Type B pancreatic cell (in vitro differentiated cells): ENCODE results near the gene MEMO1. TPM values are rescaled to one million over a fixed set of nuclear protein-coding genes. Genes with fewer than 3 reads are reported as not detected.
"Not testable (repeated sequence)": the region's sequence is repeated elsewhere in the genome, so short reads cannot be mapped to it uniquely, and the experiment has no call there.

Source experiments
- DNase-seq: peaks from one replicate; pipeline ENCODE4 v3.0.0; 2021; ENCODE audit warnings: mixed read lengths; ENCODE audit not compliant: unreplicated experiment; ENCODE audit errors: extremely low spot score
- H3K27ac Mint-ChIP-seq: 2 replicates; pipeline ENCODE4 v1.8.0; 2021; ENCODE audit warnings: mild to moderate bottlenecking, mixed read lengths
- H3K27me3 Mint-ChIP-seq: 2 replicates; pipeline ENCODE4 v1.8.0; 2021; ENCODE audit warnings: mixed read lengths
- H3K36me3 Mint-ChIP-seq: 2 replicates; pipeline ENCODE4 v1.8.0; 2021; ENCODE audit warnings: mixed read lengths
- H3K4me1 Mint-ChIP-seq: one replicate; pipeline ENCODE4 v1.8.0; 2021; ENCODE audit warnings: mixed read lengths; ENCODE audit not compliant: unreplicated experiment
- H3K4me3 Mint-ChIP-seq: 2 replicates; pipeline ENCODE4 v1.8.0; 2021; ENCODE audit warnings: mild to moderate bottlenecking, mixed read lengths
- H3K9me3 Mint-ChIP-seq: 2 replicates; pipeline ENCODE4 v1.8.0; 2021; ENCODE audit warnings: mixed read lengths
- long read RNA-seq: library from polyadenylated mRNA; unstranded; transcript quantifications from one replicate; pipeline ENCODE4 v2.0.0, GENCODE V29; 2020
- total RNA-seq: library from RNA; stranded (reverse); gene quantifications from 2 replicates; pipeline ENCODE4 v1.2.1, GENCODE V29; 2021; ENCODE audit warnings: low replicate concordance
- TF ChIP-seq, protein P1 (sequence below): fragments of 200-600 bp; sonication (generic); conservative IDR thresholded peaks from 2 replicates; pipeline ENCODE4 v1.5.0; 2021; ENCODE audit warnings: antibody characterized with exemption, mild to moderate bottlenecking

The MEMO1 gene
- total RNA-seq = 45.0 and 48.5 TPM in 2 replicates
- long read RNA-seq, full-length matches to known transcripts = 35 of 48 reads
- long read RNA-seq, partial matches to known transcripts = 3 of 48 reads
- long read RNA-seq, other reads (novel, unspliced or antisense) = 10 of 48 reads

GRCh38 chr2:32010670-32011484, at the start of gene MEMO1:
MEMO1 (minus strand) TSS chr2:32011008; CDS start chr2:32010247, 761 bp downstream.
- peaks cover 11% of the 10 kb centered on the region for H3K36me3 Mint-ChIP-seq

GRCh38 chr2:32060266-32060665, 49.5 kb upstream of the MEMO1 start:
- TF ChIP-seq, protein P1, sequence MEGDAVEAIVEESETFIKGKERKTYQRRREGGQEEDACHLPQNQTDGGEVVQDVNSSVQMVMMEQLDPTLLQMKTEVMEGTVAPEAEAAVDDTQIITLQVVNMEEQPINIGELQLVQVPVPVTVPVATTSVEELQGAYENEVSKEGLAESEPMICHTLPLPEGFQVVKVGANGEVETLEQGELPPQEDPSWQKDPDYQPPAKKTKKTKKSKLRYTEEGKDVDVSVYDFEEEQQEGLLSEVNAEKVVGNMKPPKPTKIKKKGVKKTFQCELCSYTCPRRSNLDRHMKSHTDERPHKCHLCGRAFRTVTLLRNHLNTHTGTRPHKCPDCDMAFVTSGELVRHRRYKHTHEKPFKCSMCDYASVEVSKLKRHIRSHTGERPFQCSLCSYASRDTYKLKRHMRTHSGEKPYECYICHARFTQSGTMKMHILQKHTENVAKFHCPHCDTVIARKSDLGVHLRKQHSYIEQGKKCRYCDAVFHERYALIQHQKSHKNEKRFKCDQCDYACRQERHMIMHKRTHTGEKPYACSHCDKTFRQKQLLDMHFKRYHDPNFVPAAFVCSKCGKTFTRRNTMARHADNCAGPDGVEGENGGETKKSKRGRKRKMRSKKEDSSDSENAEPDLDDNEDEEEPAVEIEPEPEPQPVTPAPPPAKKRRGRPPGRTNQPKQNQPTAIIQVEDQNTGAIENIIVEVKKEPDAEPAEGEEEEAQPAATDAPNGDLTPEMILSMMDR = no peak
- H3K9me3 Mint-ChIP-seq = no peaks in the 10 kb centered on the region
- DNase-seq = no peak
- H3K4me3 Mint-ChIP-seq = no peak overlapping the region
- H3K27me3 Mint-ChIP-seq = no peaks in the 10 kb centered on the region
- peaks cover 10% of the 10 kb centered on the region for H3K4me1 Mint-ChIP-seq
- no peaks in the 10 kb centered on the region for H3K36me3 Mint-ChIP-seq
- no peak overlapping the region for H3K27ac Mint-ChIP-seq

More at GRCh38 chr2:32010670-32011484, at the start of gene MEMO1:
- H3K9me3 Mint-ChIP-seq = peaks cover 3% of the 10 kb centered on the region
- H3K4me1 Mint-ChIP-seq = peaks cover 25% of the 10 kb centered on the region
- H3K27me3 Mint-ChIP-seq = no peaks in the 10 kb centered on the region
- TF ChIP-seq, protein P1 = no peak
- DNase-seq = peak; percentile 92
- peak within 1 kb of the TSS; percentile 96 for H3K27ac Mint-ChIP-seq
- peak within 1 kb of the TSS; percentile 95 for H3K4me3 Mint-ChIP-seq

DNA sequence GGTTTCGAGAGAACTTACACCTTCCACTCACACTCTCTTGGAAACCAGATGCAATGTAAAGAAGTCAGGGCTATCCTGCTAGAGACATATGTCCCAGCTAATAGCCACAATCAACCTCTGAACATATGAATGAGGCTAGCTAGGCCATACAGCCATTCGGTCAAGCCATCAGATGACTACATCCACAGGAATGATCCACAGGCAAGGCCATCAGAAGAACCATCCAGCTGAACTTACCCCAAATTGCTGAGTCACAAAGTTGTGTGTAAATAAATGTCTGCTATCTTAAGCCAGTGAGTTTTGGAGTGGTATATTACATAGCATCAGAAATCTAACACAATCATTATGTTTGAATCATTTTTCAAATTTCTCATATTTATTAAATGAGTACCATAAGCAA, 47.3 kb upstream of the MEMO1 start:
- Mint-ChIP-seq H3K27ac (no peak overlapping the region), H3K36me3 (no peaks in the 10 kb centered on the region), H3K4me3 (no peak overlapping the region), H3K9me3 (no peaks in the 10 kb centered on the region), H3K27me3 (no peaks in the 10 kb centered on the region), H3K4me1 (peaks cover 8% of the 10 kb centered on the region)
- TF ChIP-seq, protein P1 = no peak
- DNase-seq = no peak

DNA sequence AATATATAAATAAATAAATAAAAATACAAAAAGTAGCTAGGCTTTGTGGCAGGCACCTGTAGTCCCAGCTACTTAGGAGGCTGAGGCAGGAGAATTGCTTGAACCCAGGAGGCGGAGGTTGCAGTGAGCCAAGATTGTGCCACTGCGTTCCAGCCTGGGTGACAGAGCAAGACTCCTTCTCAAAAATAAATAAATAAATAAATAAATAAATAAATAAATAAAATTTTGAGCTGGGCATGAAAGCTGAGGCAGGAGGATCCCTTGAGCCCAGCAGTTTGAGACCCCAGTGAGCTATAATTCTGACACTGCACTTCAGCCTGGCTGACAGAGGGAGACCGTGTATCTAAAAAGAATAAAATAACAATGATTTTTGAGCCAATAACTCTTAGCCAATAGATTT, 43.8 kb upstream of the MEMO1 start:
- not testable (repeated sequence) for H3K27me3 Mint-ChIP-seq, H3K27ac Mint-ChIP-seq, H3K9me3 Mint-ChIP-seq, DNase-seq, H3K36me3 Mint-ChIP-seq, H3K4me3 Mint-ChIP-seq, H3K4me1 Mint-ChIP-seq

- Mint-ChIP-seq H3K27me3 (no peaks in the 10 kb centered on the region), H3K4me1 (no peaks in the 10 kb centered on the region), H3K4me3 (no peak overlapping the region), H3K36me3 (no peaks in the 10 kb centered on the region), H3K27ac (no peak overlapping the region), H3K9me3 (no peaks in the 10 kb centered on the region)
- TF ChIP-seq, protein P1 = no peak
- DNase-seq = no peak
Measured at GRCh38 chr2:32051836-32052439, 41.1 kb upstream of the MEMO1 start.

DNA sequence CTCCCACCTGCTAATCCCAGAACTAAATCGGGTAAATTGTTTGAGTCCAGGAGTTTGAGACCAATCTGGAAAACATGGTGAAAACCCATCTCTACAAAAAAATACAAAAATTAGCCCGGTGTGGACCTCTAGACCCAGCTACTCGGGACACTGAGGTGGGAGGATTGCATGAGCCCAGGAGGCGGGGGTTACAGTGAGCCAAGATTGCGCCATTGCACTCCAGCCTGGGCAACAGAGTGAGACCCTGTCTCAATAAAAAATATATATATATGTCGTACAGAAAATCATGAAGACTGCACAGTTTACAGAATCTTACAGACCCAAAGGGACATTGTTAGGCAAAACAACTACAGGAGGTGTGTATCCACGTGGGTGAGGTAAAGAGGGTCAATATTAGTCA, 32.8 kb upstream of the MEMO1 start:
- DNase-seq = no peak
- H3K4me3 Mint-ChIP-seq = no peak overlapping the region
- no peak overlapping the region for H3K27ac Mint-ChIP-seq

More for the DNA sequence above, 32.8 kb upstream of the MEMO1 start:
- H3K4me1 Mint-ChIP-seq = peaks cover 7% of the 10 kb centered on the region
- no peaks in the 10 kb centered on the region for H3K9me3 Mint-ChIP-seq
- TF ChIP-seq, protein P1 = no peak
- no peaks in the 10 kb centered on the region for H3K36me3 Mint-ChIP-seq
- no peaks in the 10 kb centered on the region for H3K27me3 Mint-ChIP-seq
